HG03097 (cell line): ENCODE data around the gene PICALM.
"Not testable (repeated sequence)": the region's sequence is repeated elsewhere in the genome, so short reads cannot be mapped to it uniquely, and the experiment has no call there.

Source experiments
- ATAC-seq: cut with Tn5 transposase; IDR thresholded peaks from one replicate; pipeline ENCODE4 v1.9.1; 2021; ENCODE audit not compliant: unreplicated experiment, low FRiP score

Gene PICALM

GRCh38 chr11:86002431-86002830 lies 66.5 kb downstream of the PICALM start:
- ATAC-seq: no peak

GRCh38 chr11:85991508-85991907 lies 77.4 kb downstream of the PICALM start:
- no peak for ATAC-seq

- no peak for ATAC-seq
Measured at GRCh38 chr11:85989746-85990145, 79.1 kb downstream of the PICALM start.

GRCh38 chr11:85988780-85989179 lies 80.1 kb downstream of the PICALM start:
- ATAC-seq: no peak

- no peak for ATAC-seq
Measured at GRCh38 chr11:85977751-85978160, 91.1 kb downstream of the PICALM start.

- no peak for ATAC-seq
Measured at GRCh38 chr11:85976525-85976924, 92.4 kb downstream of the PICALM start.

GRCh38 chr11:85974122-85974521 lies 94.8 kb downstream of the PICALM start:
- no peak for ATAC-seq

- no peak for ATAC-seq
Measured at GRCh38 chr11:85970593-85970992, 98.3 kb downstream of the PICALM start.

GRCh38 chr11:85967457-85967856 lies 101.4 kb downstream of the PICALM start:
- ATAC-seq: no peak

- no peak for ATAC-seq
Measured at GRCh38 chr11:85965202-85965601, 103.7 kb downstream of the PICALM start.

GRCh38 chr11:85961930-85962363 lies 106.9 kb downstream of the PICALM start:
- ATAC-seq: no peak

GRCh38 chr11:85961130-85961529 lies 107.8 kb downstream of the PICALM start:
- ATAC-seq: no peak

GRCh38 chr11:85960678-85961077 lies 108.2 kb downstream of the PICALM start:
- ATAC-seq: no peak

GRCh38 chr11:85955531-85955930 lies 113.4 kb downstream of the PICALM start:
- no peak for ATAC-seq

GRCh38 chr11:85953491-85954143 lies 115.3 kb downstream of the PICALM start:
- ATAC-seq: no peak

GRCh38 chr11:85952108-85952485 lies 116.8 kb downstream of the PICALM start:
- ATAC-seq: not testable (repeated sequence)

GRCh38 chr11:85951428-85952107 lies 117.3 kb downstream of the PICALM start:
- no peak for ATAC-seq

GRCh38 chr11:85951049-85951405 lies 117.9 kb downstream of the PICALM start:
- no peak for ATAC-seq

GRCh38 chr11:85950317-85951048 lies 118.4 kb downstream of the PICALM start:
- ATAC-seq: no peak

- no peak for ATAC-seq
Measured at GRCh38 chr11:85949798-85950197, 119.1 kb downstream of the PICALM start.

- ATAC-seq: no peak
Measured at GRCh38 chr11:85948884-85949283, 120.0 kb downstream of the PICALM start.
